ENCODE data around the gene SLC27A2.

Gene SLC27A2

DNA sequence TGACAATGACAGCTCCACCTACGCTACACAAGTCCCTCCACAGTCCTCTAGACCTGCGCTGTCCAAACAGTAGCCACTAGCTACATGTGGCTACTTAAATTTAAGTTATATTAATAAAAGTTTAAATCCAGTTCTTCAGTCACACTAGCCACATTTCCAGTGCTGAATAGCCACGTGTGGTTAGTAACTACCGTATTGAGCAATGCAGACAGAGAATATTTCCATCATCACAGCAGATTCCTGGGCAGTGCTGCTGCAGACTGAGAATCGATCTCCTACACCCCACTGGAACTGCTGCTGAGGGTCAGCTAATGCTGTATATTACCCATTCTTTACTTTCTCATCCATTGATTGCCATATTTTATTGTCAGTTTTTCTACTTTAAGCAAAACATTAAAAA lies 42.6 kb downstream of the SLC27A2 start:
- Mint-ChIP-seq H3K4me1 (peaks cover 6% of the 10 kb centered on the region), H3K9me3 (no peaks in the 10 kb centered on the region), H3K27ac (no peak overlapping the region), H3K36me3 (ENCODE audit: low read depth) (no peaks in the 10 kb centered on the region), H3K4me3 (no peak overlapping the region), H3K27me3 (ENCODE audit: low read depth, poor library complexity) (no peaks in the 10 kb centered on the region)
- TF ChIP-seq, protein P1, sequence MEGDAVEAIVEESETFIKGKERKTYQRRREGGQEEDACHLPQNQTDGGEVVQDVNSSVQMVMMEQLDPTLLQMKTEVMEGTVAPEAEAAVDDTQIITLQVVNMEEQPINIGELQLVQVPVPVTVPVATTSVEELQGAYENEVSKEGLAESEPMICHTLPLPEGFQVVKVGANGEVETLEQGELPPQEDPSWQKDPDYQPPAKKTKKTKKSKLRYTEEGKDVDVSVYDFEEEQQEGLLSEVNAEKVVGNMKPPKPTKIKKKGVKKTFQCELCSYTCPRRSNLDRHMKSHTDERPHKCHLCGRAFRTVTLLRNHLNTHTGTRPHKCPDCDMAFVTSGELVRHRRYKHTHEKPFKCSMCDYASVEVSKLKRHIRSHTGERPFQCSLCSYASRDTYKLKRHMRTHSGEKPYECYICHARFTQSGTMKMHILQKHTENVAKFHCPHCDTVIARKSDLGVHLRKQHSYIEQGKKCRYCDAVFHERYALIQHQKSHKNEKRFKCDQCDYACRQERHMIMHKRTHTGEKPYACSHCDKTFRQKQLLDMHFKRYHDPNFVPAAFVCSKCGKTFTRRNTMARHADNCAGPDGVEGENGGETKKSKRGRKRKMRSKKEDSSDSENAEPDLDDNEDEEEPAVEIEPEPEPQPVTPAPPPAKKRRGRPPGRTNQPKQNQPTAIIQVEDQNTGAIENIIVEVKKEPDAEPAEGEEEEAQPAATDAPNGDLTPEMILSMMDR (IDR thresholded peaks at IDR 0.05), result no peak
- no peak for DNase-seq

DNA sequence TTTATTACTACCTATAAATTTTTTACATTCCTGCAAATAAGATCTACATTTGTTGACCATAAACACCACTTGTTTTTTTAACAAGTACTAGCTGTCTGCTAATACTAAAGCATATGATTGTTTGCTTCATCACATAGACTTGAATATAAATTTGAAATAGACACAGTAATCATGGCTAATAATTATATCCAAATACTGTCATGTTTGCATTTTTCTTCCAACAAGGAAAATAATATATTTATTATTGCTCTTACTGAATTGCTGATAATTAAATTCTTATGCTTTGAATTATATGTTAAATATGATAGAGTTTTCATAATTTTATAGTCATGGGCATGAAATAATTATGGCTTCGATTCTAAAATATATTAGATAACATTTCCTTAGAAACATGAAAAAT lies 43.1 kb downstream of the SLC27A2 start:
- Mint-ChIP-seq H3K27me3 (ENCODE audit: low read depth, poor library complexity) (no peaks in the 10 kb centered on the region), H3K36me3 (ENCODE audit: low read depth) (no peaks in the 10 kb centered on the region), H3K27ac (no peak overlapping the region), H3K9me3 (no peaks in the 10 kb centered on the region), H3K4me3 (no peak overlapping the region), H3K4me1 (peaks cover 6% of the 10 kb centered on the region)
- DNase-seq, result no peak
- TF ChIP-seq, protein P1 (IDR thresholded peaks at IDR 0.05), result no peak

DNA sequence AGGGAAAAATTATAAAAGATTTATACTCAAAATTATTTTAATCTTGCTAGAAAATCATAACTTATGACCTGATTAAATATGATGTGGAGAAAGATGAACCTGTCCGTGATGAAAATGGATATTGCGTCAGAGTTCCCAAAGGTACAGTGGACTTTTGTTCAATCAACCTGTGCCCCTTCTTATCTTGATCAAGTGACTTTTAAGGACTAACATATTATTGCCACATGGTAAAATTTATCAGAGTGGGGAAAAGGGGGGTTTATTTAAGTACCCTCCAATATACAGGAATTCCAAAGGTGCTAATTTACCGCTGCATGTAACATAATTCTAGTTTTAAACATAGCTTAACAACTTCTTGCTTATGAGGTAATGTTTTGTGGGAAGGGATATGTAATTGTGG lies 43.9 kb downstream of the SLC27A2 start:
- H3K4me1 Mint-ChIP-seq, result peaks cover 6% of the 10 kb centered on the region
- no peaks in the 10 kb centered on the region for H3K27me3 Mint-ChIP-seq (ENCODE audit: low read depth, poor library complexity)
- DNase-seq, result no peak

DNA sequence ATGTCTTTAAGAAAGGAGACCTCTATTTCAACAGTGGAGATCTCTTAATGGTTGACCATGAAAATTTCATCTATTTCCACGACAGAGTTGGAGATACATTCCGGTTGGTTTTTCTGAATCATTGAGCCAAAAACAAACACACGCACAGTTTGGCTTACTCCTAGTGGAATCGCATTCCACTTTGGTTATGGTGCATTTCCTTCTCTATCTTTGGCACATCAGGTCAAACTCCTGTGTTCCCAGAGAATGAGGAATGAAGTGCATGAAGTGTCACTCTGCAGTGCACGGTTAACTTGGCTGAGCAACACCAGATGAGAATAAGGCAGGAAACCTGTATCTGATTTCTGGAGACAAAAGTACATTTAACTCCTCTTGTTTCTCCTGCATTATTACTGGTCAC lies 45.1 kb downstream of the SLC27A2 start:
- Mint-ChIP-seq H3K9me3 (no peaks in the 10 kb centered on the region), H3K27ac (no peak overlapping the region), H3K4me1 (peaks cover 4% of the 10 kb centered on the region), H3K36me3 (ENCODE audit: low read depth) (no peaks in the 10 kb centered on the region), H3K27me3 (ENCODE audit: low read depth, poor library complexity) (no peaks in the 10 kb centered on the region), H3K4me3 (no peak overlapping the region)
- TF ChIP-seq, protein P1 (IDR thresholded peaks at IDR 0.05), result no peak
- DNase-seq, result no peak

More for the DNA sequence above, 43.9 kb downstream of the SLC27A2 start:
- TF ChIP-seq, protein P1 (IDR thresholded peaks at IDR 0.05), result no peak
- no peak overlapping the region for H3K4me3 Mint-ChIP-seq
- H3K9me3 Mint-ChIP-seq, result no peaks in the 10 kb centered on the region
- H3K36me3 Mint-ChIP-seq (ENCODE audit: low read depth), result no peaks in the 10 kb centered on the region
- no peak overlapping the region for H3K27ac Mint-ChIP-seq

DNA sequence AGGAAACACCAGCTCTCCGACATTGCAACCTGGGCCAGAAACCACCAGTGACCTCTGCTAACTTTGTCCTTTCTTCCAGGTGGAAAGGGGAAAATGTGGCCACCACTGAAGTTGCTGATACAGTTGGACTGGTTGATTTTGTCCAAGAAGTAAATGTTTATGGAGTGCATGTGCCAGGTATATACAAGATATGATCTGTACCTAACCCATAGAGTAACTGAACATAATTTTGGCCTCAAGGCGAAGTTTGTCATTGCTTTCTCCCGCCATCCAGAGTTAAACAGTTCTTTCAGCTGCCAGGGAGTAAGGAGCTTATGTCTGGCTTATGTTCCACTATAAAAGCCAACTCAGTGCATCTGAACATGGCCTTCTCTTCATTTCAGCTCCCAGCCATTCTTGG lies 46.9 kb downstream of the SLC27A2 start:
- H3K36me3 Mint-ChIP-seq (ENCODE audit: low read depth), result no peaks in the 10 kb centered on the region
- H3K4me1 Mint-ChIP-seq, result no peaks in the 10 kb centered on the region
- no peaks in the 10 kb centered on the region for H3K9me3 Mint-ChIP-seq
- no peak overlapping the region for H3K4me3 Mint-ChIP-seq
- no peak overlapping the region for H3K27ac Mint-ChIP-seq
- TF ChIP-seq, protein P1 (IDR thresholded peaks at IDR 0.05), result no peak
- no peaks in the 10 kb centered on the region for H3K27me3 Mint-ChIP-seq (ENCODE audit: low read depth, poor library complexity)
- DNase-seq, result no peak

DNA sequence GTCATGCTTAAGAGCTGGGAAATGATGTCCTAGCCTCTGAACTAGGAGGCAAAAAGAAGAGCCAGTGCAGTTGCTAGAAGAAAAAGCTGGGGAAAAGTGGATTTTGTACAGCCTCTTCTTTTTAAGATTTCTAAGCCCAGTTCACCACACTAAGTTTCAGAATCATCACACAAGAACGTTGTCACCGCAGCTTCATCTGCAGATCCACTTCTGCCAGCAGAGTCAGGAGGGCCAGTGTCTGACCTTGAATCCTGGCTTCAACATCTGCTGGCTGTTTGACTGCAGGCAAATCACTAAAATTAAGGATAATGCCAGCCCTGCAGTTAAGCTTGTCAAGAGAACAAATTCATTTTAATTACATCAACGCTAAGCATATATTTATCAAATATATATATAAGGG lies 47.3 kb downstream of the SLC27A2 start:
- H3K27me3 Mint-ChIP-seq (ENCODE audit: low read depth, poor library complexity), result no peaks in the 10 kb centered on the region
- no peaks in the 10 kb centered on the region for H3K36me3 Mint-ChIP-seq (ENCODE audit: low read depth)
- H3K4me1 Mint-ChIP-seq, result no peaks in the 10 kb centered on the region
- H3K27ac Mint-ChIP-seq, result no peak overlapping the region
- DNase-seq, result no peak
- H3K9me3 Mint-ChIP-seq, result no peaks in the 10 kb centered on the region
- TF ChIP-seq, protein P1 (IDR thresholded peaks at IDR 0.05), result no peak
- no peak overlapping the region for H3K4me3 Mint-ChIP-seq

Measured in nephron progenitor cell (in vitro differentiated cells).